HepG2 (cell line): ENCODE measurements around the gene PRR19. TPM values are rescaled to one million over a fixed set of nuclear protein-coding genes. Genes with fewer than 3 reads are reported as not detected.
A peak's percentile ranks its signal among the peaks of the same experiment; 100 is the strongest.

ENCODE experiments used
- ERF ChIP-seq: IDR thresholded peaks from 2 replicates; pipeline ENCODE4 v1.6.1; 2018; ENCODE audit warnings: missing biosample characterization, missing genetic modification reagents
- FUBP1 ChIP-seq: sonication (generic); formaldehyde crosslinking; IDR thresholded peaks from 2 replicates; pipeline ENCODE4 v1.5.1; 2020; ENCODE audit warnings: missing genetic modification reagents, mild to moderate bottlenecking, borderline replicate concordance
- HNRNPLL ChIP-seq: fragments of 200-400 bp; formaldehyde crosslinking; IDR thresholded peaks from 2 replicates; pipeline ENCODE4 v1.6.1; 2017; ENCODE audit warnings: mild to moderate bottlenecking, low read depth, low read length; ENCODE audit not compliant: poor library complexity, severe bottlenecking
- MIER3 ChIP-seq: IDR thresholded peaks from 2 replicates; pipeline ENCODE4 v1.6.1; 2016; ENCODE audit warnings: missing compliant biosample characterization, borderline replicate concordance
- MLXIP ChIP-seq: sonication (generic); formaldehyde crosslinking; IDR thresholded peaks from 2 replicates; pipeline ENCODE4 v1.9.0; 2021; ENCODE audit warnings: missing genetic modification reagents, borderline replicate concordance
- MXI1 ChIP-seq: IDR thresholded peaks from 3 replicates; pipeline ENCODE4 v1.6.1; 2012; ENCODE audit warnings: low read depth, low read length, inconsistent platforms, borderline replicate concordance
- NR0B2 ChIP-seq: sonication (generic); formaldehyde crosslinking; IDR thresholded peaks from 2 replicates; pipeline ENCODE4 v1.4.0; 2020; ENCODE audit warnings: mild to moderate bottlenecking, missing genetic modification reagents
- SMARCC2 ChIP-seq: fragments of 450-650 bp; IDR thresholded peaks from 2 replicates; pipeline ENCODE4 v1.6.1; 2017; ENCODE audit warnings: antibody characterized with exemption, mild to moderate bottlenecking
- SUZ12 ChIP-seq: fragments of 150-350 bp; IDR thresholded peaks from 2 replicates; pipeline ENCODE4 v1.6.1; 2014; ENCODE audit warnings: low read depth, low read length
- TARDBP ChIP-seq: sonication (generic); formaldehyde crosslinking; IDR thresholded peaks from 2 replicates; pipeline ENCODE4 v1.8.0; 2022; ENCODE audit warnings: mild to moderate bottlenecking, missing genetic modification reagents
- TIGD3 ChIP-seq: sonication (generic); formaldehyde crosslinking; IDR thresholded peaks from 2 replicates; pipeline ENCODE4 v1.5.1; 2020; ENCODE audit warnings: mild to moderate bottlenecking, missing genetic modification reagents, borderline replicate concordance
- YY1 ChIP-seq: IDR thresholded peaks from 2 replicates; pipeline ENCODE4 v1.6.1; 2011; ENCODE audit warnings: low read length, low read depth, moderate library complexity, mild to moderate bottlenecking; ENCODE audit not compliant: insufficient read depth, insufficient replicate concordance
- ZBTB8A ChIP-seq: sonication (generic); formaldehyde crosslinking; IDR thresholded peaks from 2 replicates; pipeline ENCODE4 v1.4.0; 2020; ENCODE audit warnings: mild to moderate bottlenecking, low read depth, missing genetic modification reagents, borderline replicate concordance
- ZNF180 ChIP-seq: sonication (generic); formaldehyde crosslinking; IDR thresholded peaks from 2 replicates; pipeline ENCODE4 v1.4.0; 2020; ENCODE audit warnings: low read depth, missing genetic modification reagents, borderline replicate concordance
- ZNF232 ChIP-seq: sonication (generic); formaldehyde crosslinking; IDR thresholded peaks from 2 replicates; pipeline ENCODE4 v1.4.0; 2020; ENCODE audit warnings: missing genetic modification reagents, borderline replicate concordance
- ZNF256 ChIP-seq: sonication (generic); formaldehyde crosslinking; conservative IDR thresholded peaks from 2 replicates; pipeline ENCODE4 v1.4.0; 2020; ENCODE audit warnings: missing genetic modification reagents
- ZNF30 ChIP-seq: sonication (generic); formaldehyde crosslinking; IDR thresholded peaks from 2 replicates; pipeline ENCODE4 v1.5.0; 2020; ENCODE audit warnings: mild to moderate bottlenecking, missing genetic modification reagents
- ZNF350 ChIP-seq: sonication (generic); formaldehyde crosslinking; IDR thresholded peaks from 2 replicates; pipeline ENCODE4 v1.4.0; 2020; ENCODE audit warnings: mild to moderate bottlenecking, low read depth, missing genetic modification reagents, borderline replicate concordance
- ZNF382 ChIP-seq: sonication (generic); formaldehyde crosslinking; IDR thresholded peaks from 2 replicates; pipeline ENCODE4 v1.5.0; 2020; ENCODE audit warnings: missing genetic modification reagents, mild to moderate bottlenecking, borderline replicate concordance
- ZNF383 ChIP-seq: sonication (generic); formaldehyde crosslinking; IDR thresholded peaks from 2 replicates; pipeline ENCODE4 v1.4.0; 2020; ENCODE audit warnings: missing genetic modification reagents, mild to moderate bottlenecking, borderline replicate concordance
- ZNF691 ChIP-seq: sonication (generic); formaldehyde crosslinking; IDR thresholded peaks from 2 replicates; pipeline ENCODE4 v1.4.0; 2020; ENCODE audit warnings: missing genetic modification reagents, low read depth, mild to moderate bottlenecking, borderline replicate concordance
- ZNF879 ChIP-seq: sonication (generic); formaldehyde crosslinking; IDR thresholded peaks from 2 replicates; pipeline ENCODE4 v1.8.1; 2023; ENCODE audit warnings: missing genetic modification reagents
- polyA plus RNA-seq, 8 experiments: library from polyadenylated mRNA; depleted of rRNA in 3 of 8; stranded (reverse) in 7 of 8; unstranded in 1 of 8; fragments of >200 nt; fragmentation: Illumina TruSeq in 4 of 8; extraction: Trizol in 4 of 8; gene quantifications; 2 replicates each; pipeline versions ENCODE4 v1.2.1 to v1.2.3, GENCODE V29; 2011 to 2016; ENCODE audit warnings: low read depth in 4 of 8, missing spikeins in 1 of 8, mixed read lengths in 1 of 8; ENCODE audit not compliant: insufficient read depth in 1 of 8
- total RNA-seq, 5 experiments: library from RNA; depleted of rRNA; stranded (reverse); fragments of >200 nt; fragmentation: Illumina TruSeq; extraction: Trizol; gene quantifications; 2 replicates each; pipeline ENCODE4 v1.2.3, GENCODE V29; 2016; ENCODE audit warnings: low read depth in 1 of 5

PRR19 gene
- total and polyA plus RNA-seq, 2 of the 13 experiments (the other 11 are each of a cell fraction or from before 2014, with no cell fraction given) = 0.21 to 0.33 TPM

GRCh38 chr19:42268704-42269477 lies 33.0 kb upstream of the PRR19 start, which contains the start of gene CIC (continued):
- TF ChIP-seq ZNF256 (CRISPR knock-in tag) (no peak), ZNF232 (CRISPR knock-in tag) (no peak), NR0B2 (no peak), ZNF691 (CRISPR knock-in tag) (no peak), TIGD3 (CRISPR knock-in tag) (no peak), ZBTB8A (no peak), ZNF180 (no peak), TARDBP (CRISPR knock-in tag) (no peak; the same call in 1 of the 2 replicates), ZNF383 (no peak), ERF (CRISPR knock-in tag) (no peak), ZNF350 (CRISPR knock-in tag) (no peak), FUBP1 (CRISPR knock-in tag) (no peak), MXI1 (no peak; the same call in 2 of the 3 replicates), ZNF879 (CRISPR knock-in tag) (no peak), ZNF382 (no peak), SUZ12 (peak; percentile 90), MIER3 (CRISPR knock-in tag) (no peak; the same call in 1 of the 2 replicates), MLXIP (no peak), HNRNPLL (no peak), YY1 (peak; percentile 88), SMARCC2 (no peak), ZNF30 (CRISPR knock-in tag) (no peak)
